Caco-2 (cell line): ENCODE measurements around the gene ASF1A. TPM values are rescaled to one million over a fixed set of nuclear protein-coding genes. Genes with fewer than 3 reads are reported as not detected.

Experiments used
- BruUV-seq: library from RNA; stranded (reverse); fragments of 400-500 nt; replicated peaks from 2 replicates; lab custom pipeline; 2021; lab: Mats Ljungman, UMichigan
- CTCF ChIA-PET: fragments of 300-600 bp; sonication (Branson Sonifier 250); formaldehyde crosslinking; loops from one replicate; lab custom pipeline; 2022; ENCODE audit warnings: antibody characterized with exemption; lab: Charles Lee
- POLR2A ChIA-PET: fragments of 300-600 bp; sonication (Branson Sonifier 250); formaldehyde crosslinking; loops from one replicate; lab custom pipeline; 2022; ENCODE audit warnings: antibody characterized with exemption; lab: Charles Lee
- DNase-seq, 2 experiments: peaks; one replicate each; pipeline versions ENCODE4 v3.0.0 to v3.0.0-alpha.2; 2020 to 2022
- H3K27me3 ChIP-seq: replicated peaks from 2 replicates; pipeline ENCODE4 v1.6.0; 2011; ENCODE audit warnings: low read length; ENCODE audit not compliant: control insufficient read depth, insufficient read depth
- H3K36me3 ChIP-seq: 2 replicates; pipeline ENCODE4 v1.5.1; 2011; ENCODE audit warnings: low read length; ENCODE audit not compliant: control insufficient read depth, insufficient read depth
- H3K4me1 ChIP-seq: fragments of 250-450 bp; sonication (Bioruptor Pico); 2 replicates; pipeline ENCODE4 v1.5.1; 2020; ENCODE audit warnings: mild to moderate bottlenecking
- H3K4me3 ChIP-seq: 2 replicates; pipeline ENCODE4 v1.5.1; 2011; ENCODE audit warnings: low read depth, mild to moderate bottlenecking, control low read depth, low read length
- H3K9me3 ChIP-seq: fragments of 250-450 bp; sonication (Bioruptor Pico); 2 replicates; pipeline ENCODE4 v1.5.1; 2020; ENCODE audit warnings: mild to moderate bottlenecking, moderate library complexity
- H3K27ac Mint-ChIP-seq: one replicate; pipeline ENCODE4 v1.8.0; 2022; ENCODE audit warnings: mixed read lengths; ENCODE audit not compliant: unreplicated experiment
- H3K27me3 Mint-ChIP-seq: one replicate; pipeline ENCODE4 v1.8.0; 2022; ENCODE audit warnings: mixed read lengths; ENCODE audit not compliant: insufficient read depth, unreplicated experiment
- H3K36me3 Mint-ChIP-seq: one replicate; pipeline ENCODE4 v1.8.0; 2022; ENCODE audit warnings: mild to moderate bottlenecking, mixed read lengths; ENCODE audit not compliant: insufficient read depth, unreplicated experiment
- H3K4me1 Mint-ChIP-seq: one replicate; pipeline ENCODE4 v1.8.0; 2022; ENCODE audit warnings: low read depth, mixed read lengths; ENCODE audit not compliant: unreplicated experiment
- H3K4me3 Mint-ChIP-seq: one replicate; pipeline ENCODE4 v1.8.0; 2022; ENCODE audit warnings: mild to moderate bottlenecking, moderate library complexity, mixed read lengths; ENCODE audit not compliant: unreplicated experiment
- H3K9me3 Mint-ChIP-seq: one replicate; pipeline ENCODE4 v1.8.0; 2022; ENCODE audit warnings: mixed read lengths; ENCODE audit not compliant: unreplicated experiment
- CTCF ChIP-seq, 2 experiments: fragments of 200-600 bp in 1 of 2; IDR thresholded peaks; 1 replicate in 1 of 2; 2 replicates in 1 of 2; pipeline versions ENCODE4 v1.5.1 to v1.8.0; 2011 to 2022; ENCODE audit warnings: antibody characterized with exemption in 1 of 2, control low read depth in 1 of 2, inconsistent platforms in 1 of 2, low read depth in 1 of 2, low read length in 1 of 2, mild to moderate bottlenecking in 1 of 2, moderate library complexity in 1 of 2; ENCODE audit not compliant: insufficient read depth in 1 of 2, severe bottlenecking in 1 of 2, unreplicated experiment in 1 of 2
- intact Hi-C: fragments of 100-400 bp; cut with micrococcal nuclease; formaldehyde crosslinking; loops from one replicate; pipeline ENCODE4 v1.10.0; 2022; ENCODE audit not compliant: unreplicated experiment
- total RNA-seq: library from RNA; stranded (reverse); gene quantifications from 2 replicates; pipeline ENCODE4 v1.2.3, GENCODE V29; 2022

ASF1A gene
- total RNA-seq, 1 experiment from 2014 or later: 21.9 TPM

- CTCF ChIA-PET: no interaction called here
- no peaks in the 10 kb centered on the region for H3K27me3 Mint-ChIP-seq
- DNase-seq: no peak
- no peak overlapping the region for H3K4me3 ChIP-seq
- no peaks in the 10 kb centered on the region for H3K9me3 Mint-ChIP-seq
- H3K4me1 Mint-ChIP-seq: peaks cover 1% of the 10 kb centered on the region
- H3K36me3 ChIP-seq: no peaks in the 10 kb centered on the region
- no peaks in the 10 kb centered on the region for H3K9me3 ChIP-seq
- no peak overlapping the region for H3K4me3 Mint-ChIP-seq
- H3K27me3 ChIP-seq: no peaks in the 10 kb centered on the region
- intact Hi-C loops: no loop called here
- H3K27ac Mint-ChIP-seq: no peak overlapping the region
- POLR2A ChIA-PET: no interaction called here
- H3K36me3 Mint-ChIP-seq: peaks cover 6% of the 10 kb centered on the region
- no peak for TF ChIP-seq CTCF (IDR thresholded peaks at IDR 0.05; ENCODE audit: insufficient read depth in 1 of 2, low read depth in 1 of 2, low read length in 1 of 2, severe bottlenecking in 1 of 2, unreplicated experiment in 1 of 2)
- no TSS peak for BruUV-seq
- peaks cover 10% of the 10 kb centered on the region for H3K4me1 ChIP-seq
Measured at GRCh38 chr6:118881440-118882313, 12.3 kb upstream of the ASF1A start.

- H3K9me3 ChIP-seq: no peaks in the 10 kb centered on the region
- ChIA-PET POLR2A (no interaction called here), CTCF (no interaction called here)
- Mint-ChIP-seq H3K9me3 (no peaks in the 10 kb centered on the region), H3K4me3 (no peak overlapping the region), H3K36me3 (peaks cover 6% of the 10 kb centered on the region), H3K27me3 (no peaks in the 10 kb centered on the region), H3K27ac (no peak overlapping the region), H3K4me1 (no peaks in the 10 kb centered on the region)
- TF ChIP-seq CTCF (IDR thresholded peaks at IDR 0.05; ENCODE audit: insufficient read depth in 1 of 2, low read depth in 1 of 2, low read length in 1 of 2, severe bottlenecking in 1 of 2, unreplicated experiment in 1 of 2): no peak
- H3K27me3 ChIP-seq: no peaks in the 10 kb centered on the region
- BruUV-seq: no TSS peak
- no peaks in the 10 kb centered on the region for H3K36me3 ChIP-seq
- H3K4me3 ChIP-seq: no peak overlapping the region
- H3K4me1 ChIP-seq: peaks cover 7% of the 10 kb centered on the region; the same call in 1 of the 2 replicates
- DNase-seq: no peak
- intact Hi-C loops: no loop called here
Measured at GRCh38 chr6:118882314-118882905, 11.5 kb upstream of the ASF1A start.

- no peaks in the 10 kb centered on the region for H3K9me3 ChIP-seq
- ChIA-PET POLR2A (no interaction called here), CTCF (no interaction called here)
- Mint-ChIP-seq H3K36me3 (peaks cover 6% of the 10 kb centered on the region), H3K4me3 (no peak overlapping the region), H3K9me3 (no peaks in the 10 kb centered on the region), H3K27ac (no peak overlapping the region), H3K4me1 (no peaks in the 10 kb centered on the region), H3K27me3 (no peaks in the 10 kb centered on the region)
- no peak for TF ChIP-seq CTCF (IDR thresholded peaks at IDR 0.05; ENCODE audit: insufficient read depth in 1 of 2, low read depth in 1 of 2, low read length in 1 of 2, severe bottlenecking in 1 of 2, unreplicated experiment in 1 of 2)
- H3K4me1 ChIP-seq: peaks cover 7% of the 10 kb centered on the region; the same call in 1 of the 2 replicates
- no TSS peak for BruUV-seq
- DNase-seq: no peak
- intact Hi-C loops: no loop called here
- H3K4me3 ChIP-seq: no peak overlapping the region
- H3K36me3 ChIP-seq: no peaks in the 10 kb centered on the region
- no peaks in the 10 kb centered on the region for H3K27me3 ChIP-seq
Measured at GRCh38 chr6:118886641-118887040, 7.3 kb upstream of the ASF1A start.
